Panc1 (cell line): ENCODE data around the gene EIF3L.

Experiments
- CTCF ChIP-seq: fragments of 450-650 bp; IDR thresholded peaks from 2 replicates; pipeline ENCODE4 v1.5.1; 2017; ENCODE audit warnings: mild to moderate bottlenecking
- POLR2AphosphoS5 ChIP-seq: IDR thresholded peaks from 2 replicates; pipeline ENCODE4 v1.6.1; 2012; ENCODE audit warnings: mild to moderate bottlenecking, low read depth, low read length, moderate library complexity
- REST ChIP-seq, 2 experiments: IDR thresholded peaks; 2 replicates each; pipeline ENCODE4 v1.6.1; 2011 to 2012; ENCODE audit warnings: low read depth in 2 of 2, control low read depth in 1 of 2, low read length in 1 of 2, mild to moderate bottlenecking in 1 of 2, moderate library complexity in 1 of 2; ENCODE audit not compliant: insufficient read depth in 1 of 2
- SIN3A ChIP-seq: IDR thresholded peaks from 2 replicates; pipeline ENCODE4 v1.6.1; 2012; ENCODE audit warnings: low read depth, mild to moderate bottlenecking, low read length, moderate library complexity, borderline replicate concordance; ENCODE audit not compliant: insufficient read depth
- TCF7L2 ChIP-seq: IDR thresholded peaks from 2 replicates; pipeline ENCODE4 v1.6.1; 2011; ENCODE audit warnings: mild to moderate bottlenecking, low read depth, low read length, inconsistent platforms

GRCh38 chr22:37824674-37825641 lies 24.3 kb upstream of the EIF3L start:
- no peak for TF ChIP-seq POLR2AphosphoS5
- no peak for TF ChIP-seq CTCF
- TF ChIP-seq SIN3A, result no peak
- no peak for TF ChIP-seq TCF7L2
- no peak for TF ChIP-seq REST (IDR thresholded peaks at IDR 0.05; ENCODE audit: insufficient read depth in 1 of 2, low read depth in 2 of 2, low read length in 1 of 2)
